ENCODE data around the gene MRPL49.
"Not testable (repeated sequence)": the region's sequence is repeated elsewhere in the genome, so short reads cannot be mapped to it uniquely, and the experiment has no call there.

Gene MRPL49

GRCh38 chr11:65118891-65119669 lies 3.0 kb upstream of the MRPL49 start:
- not testable (repeated sequence) for DNase-seq

GRCh38 chr11:65119670-65119995 lies 2.5 kb upstream of the MRPL49 start:
- no peak for DNase-seq

GRCh38 chr11:65120831-65121230 lies 1.3 kb upstream of the MRPL49 start:
- peak; percentile 4 for DNase-seq

DNA sequence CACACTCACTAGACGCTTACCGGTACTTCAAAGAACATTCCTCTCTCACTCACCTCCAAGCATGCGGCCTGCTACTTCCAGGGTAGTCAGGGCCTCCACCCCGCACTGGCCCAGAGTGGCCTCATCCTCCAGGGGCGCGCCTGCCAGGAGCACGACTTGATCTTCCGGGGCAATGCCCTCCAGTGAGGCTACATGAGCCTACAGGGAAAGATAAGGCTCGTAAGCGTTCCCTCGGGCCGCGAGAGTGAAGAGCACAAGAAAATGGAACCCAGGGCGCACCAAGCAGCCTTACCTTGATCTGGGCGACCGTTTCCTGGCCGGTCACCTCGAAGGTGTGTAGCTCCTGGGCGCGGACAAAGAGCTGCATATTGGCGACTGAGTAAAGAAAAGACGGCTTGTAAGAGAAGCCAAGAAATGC lies 665 bp upstream of the MRPL49 start:
- DNase-seq, result peak; percentile 42

DNA sequence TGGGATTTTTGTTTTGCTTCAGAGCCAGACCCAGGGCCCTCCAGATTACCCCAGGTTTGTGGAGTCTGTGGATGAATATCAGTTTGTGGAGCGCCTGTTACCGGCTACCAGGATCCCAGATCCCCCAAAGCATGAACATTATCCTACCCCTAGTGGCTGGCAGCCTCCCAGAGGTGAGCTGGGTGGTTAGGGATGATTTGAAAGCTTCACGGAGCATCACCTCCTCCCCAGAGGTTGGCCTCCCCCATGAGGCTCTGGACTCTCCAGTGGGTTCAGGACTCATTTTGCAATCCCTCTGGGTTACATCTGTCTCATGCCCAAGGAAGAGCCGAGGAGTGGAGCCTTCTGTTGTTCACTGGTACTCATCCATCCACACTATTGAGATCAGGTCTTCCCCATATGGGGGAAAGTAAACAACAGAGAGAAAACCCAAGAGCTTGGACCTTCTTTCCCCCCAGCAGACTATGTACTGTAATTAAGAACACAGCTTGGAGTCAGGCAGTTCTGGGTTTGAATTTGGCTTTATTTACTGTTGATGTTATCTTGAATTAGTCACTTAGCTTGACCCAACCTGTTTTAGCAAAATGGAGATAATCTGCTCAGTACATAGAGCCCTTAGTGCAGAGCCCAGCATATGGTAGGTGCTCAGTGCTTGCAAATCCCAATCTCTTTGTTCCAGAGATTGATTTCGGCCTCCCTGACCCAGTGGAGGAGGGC lies 2.5 kb downstream of the MRPL49 start:
- peak; percentile 22 for DNase-seq

GRCh38 chr11:65125197-65126056 lies 3.3 kb downstream of the MRPL49 start:
- DNase-seq, result no peak

DNA sequence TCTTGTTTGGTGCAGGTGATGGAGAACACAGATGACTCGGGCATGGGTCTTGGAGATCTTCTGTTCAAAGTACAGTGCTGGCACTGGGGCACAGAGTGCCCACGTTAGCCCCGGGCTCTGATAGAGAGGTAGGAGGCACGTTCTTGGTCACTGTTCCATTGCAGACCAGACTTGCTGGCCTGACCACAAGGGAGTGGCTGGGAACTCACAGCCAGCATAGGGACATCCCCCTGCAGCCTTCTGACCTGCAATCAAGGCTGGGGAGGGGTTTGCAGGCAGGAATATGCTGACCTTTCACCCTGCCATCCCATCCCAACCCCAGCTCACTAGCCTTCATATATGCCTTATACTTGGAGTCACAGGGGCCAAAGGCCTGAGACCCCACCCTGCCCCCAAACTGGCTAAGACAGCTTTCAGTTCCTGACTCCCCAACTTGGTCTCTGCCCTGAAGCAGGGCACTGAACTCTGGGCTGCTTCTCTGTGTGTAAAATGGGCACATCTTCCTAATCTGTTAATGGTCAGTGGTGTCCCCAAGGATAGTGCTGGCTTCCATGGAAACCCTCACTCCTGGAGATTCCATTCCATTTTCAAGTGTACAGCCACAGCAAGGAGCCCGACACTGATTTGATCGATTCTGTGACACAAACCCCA lies 4.6 kb downstream of the MRPL49 start:
- DNase-seq, result peak; percentile 19

DNA sequence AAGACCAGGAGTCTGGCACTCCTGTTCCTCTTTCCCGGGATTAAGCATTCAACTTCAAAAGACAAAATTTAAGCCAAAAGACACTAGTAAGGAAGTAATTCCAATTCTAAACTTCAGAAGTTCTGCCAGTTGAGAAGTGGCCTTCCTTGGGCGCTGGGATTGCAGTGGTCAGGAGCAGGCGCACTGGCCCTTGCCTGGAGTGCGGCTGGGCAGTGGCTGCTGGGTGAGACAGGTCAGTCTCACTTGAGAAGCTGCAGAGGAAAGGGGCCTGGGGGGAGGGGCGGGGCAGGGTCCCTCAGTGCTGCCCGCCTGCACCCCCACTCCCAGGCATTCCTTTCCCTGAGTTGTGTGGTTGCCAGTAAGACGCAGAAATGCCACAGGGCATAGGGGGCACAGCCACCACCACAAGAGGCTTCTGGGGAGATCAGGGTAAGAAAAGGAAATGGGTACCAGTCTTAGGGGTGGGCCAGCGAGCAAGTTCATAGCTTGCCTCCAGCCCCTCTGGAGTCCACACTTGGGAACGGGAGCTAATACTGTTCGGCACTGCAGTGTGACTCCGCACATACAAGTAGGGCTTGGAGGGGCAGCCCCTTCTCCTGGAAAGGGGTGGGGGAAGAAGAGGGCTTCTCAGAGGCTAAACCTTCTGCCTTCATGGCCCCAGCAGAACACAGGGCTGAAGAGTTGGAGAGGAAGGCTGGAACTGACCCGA lies 5.5 kb downstream of the MRPL49 start:
- peak; percentile 19 for DNase-seq

DNA sequence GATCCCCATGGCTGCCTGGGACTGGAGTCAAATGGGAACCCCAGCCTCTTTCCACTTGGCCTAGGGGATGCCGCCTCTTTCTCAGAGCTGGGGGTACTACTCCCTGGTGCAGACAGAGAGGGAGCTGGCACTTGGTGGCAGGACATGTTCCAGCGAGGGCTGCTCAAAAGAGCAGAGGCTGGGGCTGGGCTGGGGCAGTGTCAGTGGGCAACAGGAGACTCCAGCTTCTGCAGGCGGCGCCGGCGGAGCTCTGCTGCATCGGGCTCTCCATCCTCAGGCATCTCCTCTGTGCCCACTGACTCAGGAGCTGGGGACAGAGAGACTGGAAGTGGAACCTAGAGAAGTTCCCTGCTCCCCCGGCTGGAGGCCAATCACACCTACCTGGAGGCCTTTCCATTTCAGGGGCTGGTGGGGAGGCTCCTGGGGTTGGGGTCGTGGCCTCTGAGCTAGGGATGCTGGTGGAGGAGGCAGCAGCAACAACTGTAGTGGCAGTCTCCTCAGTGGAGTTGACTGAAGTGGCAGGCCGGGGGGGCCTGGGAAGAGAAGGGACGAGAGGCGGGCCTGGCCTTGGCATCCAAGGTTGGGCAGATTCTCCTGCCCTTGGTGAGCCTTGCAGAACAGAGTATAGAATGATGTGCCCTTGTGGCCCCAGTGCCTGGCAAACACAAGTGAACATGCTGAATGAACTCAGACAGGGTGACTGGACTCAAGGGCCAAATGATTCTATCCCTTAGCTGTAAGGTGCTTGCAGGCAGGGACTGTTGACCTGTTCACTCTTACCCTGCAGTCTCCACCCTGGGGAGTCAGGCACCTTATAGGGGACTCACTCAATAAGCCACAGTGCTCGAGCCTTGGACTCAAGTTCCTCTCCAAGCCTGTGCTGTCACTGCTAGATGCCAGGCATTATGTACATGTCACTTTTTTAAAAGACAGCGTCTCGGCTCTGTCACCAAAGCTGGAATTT lies 6.3 kb downstream of the MRPL49 start:
- DNase-seq, result peak; percentile 8

GRCh38 chr11:65129649-65130441 lies 7.7 kb downstream of the MRPL49 start:
- DNase-seq, result peak; percentile 22

GRCh38 chr11:65130631-65131416 lies 8.7 kb downstream of the MRPL49 start:
- DNase-seq, result peak; percentile 19

GRCh38 chr11:65131417-65131776 lies 9.3 kb downstream of the MRPL49 start:
- no peak for DNase-seq

- DNase-seq, result no peak
Observed at GRCh38 chr11:65131895-65132237, 9.7 kb downstream of the MRPL49 start.

- no peak for DNase-seq
Observed at GRCh38 chr11:65132238-65132987, 10.3 kb downstream of the MRPL49 start.

GRCh38 chr11:65132988-65133700 lies 11.0 kb downstream of the MRPL49 start:
- no peak for DNase-seq

DNA sequence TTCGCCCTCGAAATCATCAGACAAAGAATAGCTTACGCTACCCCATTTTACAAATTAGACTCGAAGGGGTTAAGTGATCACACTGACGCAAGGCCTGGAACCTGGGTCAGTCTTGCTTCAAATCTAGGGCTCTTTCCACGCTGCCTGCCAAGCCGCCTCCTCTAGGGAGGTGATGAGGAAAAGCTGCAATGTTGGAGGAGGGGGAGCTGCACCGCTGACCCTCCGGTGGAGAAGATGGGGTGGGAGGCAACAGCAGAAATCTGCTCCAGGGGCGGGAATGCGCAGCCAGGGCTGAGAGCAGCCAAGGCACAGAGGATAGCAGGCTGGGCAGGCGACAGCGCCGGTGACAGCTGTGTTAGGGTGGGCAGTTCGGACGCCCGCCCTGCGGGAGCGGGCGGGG lies 11.6 kb downstream of the MRPL49 start:
- peak; percentile 86 for DNase-seq

GRCh38 chr11:65134240-65134951 lies 12.3 kb downstream of the MRPL49 start, which contains the start of gene SYVN1:
Gene SYVN1 (minus strand): TSS chr11:65134519. CDS start chr11:65133601, 918 bp downstream.
- peak; percentile 95 for DNase-seq
